K562 (cell line): Measurements from ENCODE around the gene GATA5. TPM values are rescaled to one million over a fixed set of nuclear protein-coding genes. Genes with fewer than 3 reads are reported as not detected.

ENCODE experiments used
- ATAC-seq: fragments of 200-7000 bp; cut with Tn5 transposase; 3 replicates; pipeline ENCODE4 v1.9.1; 2020; ENCODE audit warnings: moderate library complexity
- BruUV-seq: library from RNA; stranded (reverse); fragments of 400-500 nt; replicated peaks from 2 replicates; lab custom pipeline; 2021; lab: Mats Ljungman, UMichigan
- CTCF ChIA-PET: fragments of 300-600 bp; formaldehyde crosslinking; extraction: SDS; loops from one replicate; lab custom pipeline; 2021; ENCODE audit warnings: low intra/inter-chr PET ratio; lab: Yijun Ruan, JAX
- POLR2A ChIA-PET: fragments of 300-600, 350-650 bp; sonication (Branson Sonifier 250); formaldehyde crosslinking; extraction: SDS; loops from one replicate; lab custom pipeline; 2021; ENCODE audit warnings: antibody characterized with exemption, inconsistent platforms; lab: Yijun Ruan, JAX
- DNase-seq, 4 experiments: peaks; one replicate each; pipeline versions ENCODE4 v3.0.0 to v3.0.0-alpha.2; 2011 to 2018; ENCODE audit warnings: low spot score in 3 of 4, mixed read lengths in 3 of 4; ENCODE audit errors: extremely low read depth in 1 of 4
- FAIRE-seq: peaks from 2 replicates; lab custom pipeline; 2011; peaks lifted over from hg19 to GRCh38; lab: Jason Lieb, UNC
- H2AFZ ChIP-seq: 2 replicates; pipeline ENCODE4 v1.6.0; 2011; ENCODE audit warnings: low read depth, low read length, control low read depth, inconsistent platforms
- H3K27ac ChIP-seq: fragments of 200-600 bp; 3 replicates; pipeline ENCODE4 v1.8.0; 2011; ENCODE audit warnings: low read depth, mild to moderate bottlenecking, control low read depth, inconsistent platforms, low read length, moderate library complexity, mixed read lengths; ENCODE audit errors: extremely low read depth
- H3K27me3 ChIP-seq, 2 experiments: fragments of 300-600 bp in 1 of 2; 2 replicates in 1 of 2; 3 replicates in 1 of 2; pipeline versions ENCODE4 v1.6.0 to v1.8.0; 2011; ENCODE audit warnings: inconsistent platforms in 2 of 2, low read length in 2 of 2, mild to moderate bottlenecking in 1 of 2, mixed read lengths in 1 of 2, moderate library complexity in 1 of 2; ENCODE audit not compliant: control insufficient read depth in 2 of 2, insufficient read depth in 2 of 2
- H3K36me3 ChIP-seq: fragments of 300-600 bp; 3 replicates; pipeline ENCODE4 v1.8.0; 2011; ENCODE audit warnings: mild to moderate bottlenecking, low read length, inconsistent platforms; ENCODE audit not compliant: control insufficient read depth, insufficient read depth
- H3K4me1 ChIP-seq, 2 experiments: fragments of 200-600 bp in 1 of 2; replicated peaks in 1 of 2; 2 replicates in 1 of 2; 3 replicates in 1 of 2; pipeline versions ENCODE4 v1.5.1 to v1.8.0; 2011; ENCODE audit warnings: inconsistent platforms in 2 of 2, low read length in 2 of 2, mild to moderate bottlenecking in 1 of 2, mixed read lengths in 1 of 2, moderate library complexity in 1 of 2; ENCODE audit not compliant: control insufficient read depth in 2 of 2, insufficient read depth in 2 of 2
- H3K4me2 ChIP-seq: 2 replicates; pipeline ENCODE4 v1.6.1; 2011; ENCODE audit warnings: low read length, control low read depth, inconsistent platforms, mixed read lengths; ENCODE audit not compliant: insufficient read depth
- H3K4me3 ChIP-seq: fragments of 200-600 bp; sonication (generic), shearing (Covaris generic); 2 replicates; pipeline ENCODE4 v1.5.1; 2016; ENCODE audit warnings: control low read depth, inconsistent platforms
- H3K79me2 ChIP-seq: fragments of 200-600 bp; 3 replicates; pipeline ENCODE4 v1.8.0; 2011; ENCODE audit warnings: low read length, inconsistent platforms; ENCODE audit not compliant: control insufficient read depth, insufficient read depth
- H3K9ac ChIP-seq, 2 experiments: 2 replicates each; pipeline versions ENCODE4 v1.6.0 to v1.6.1; 2011; ENCODE audit warnings: low read depth in 2 of 2, low read length in 2 of 2, control low read depth in 1 of 2, inconsistent platforms in 1 of 2, mild to moderate bottlenecking in 1 of 2, mixed read lengths in 1 of 2; ENCODE audit not compliant: insufficient read depth in 1 of 2
- H3K9me1 ChIP-seq: one replicate; pipeline ENCODE4 v1.6.0; 2011; ENCODE audit warnings: inconsistent platforms, mild to moderate bottlenecking, low read length, moderate library complexity; ENCODE audit not compliant: control insufficient read depth, insufficient read depth
- H3K9me3 ChIP-seq: replicated peaks from 2 replicates; pipeline ENCODE4 v1.5.1; 2011; ENCODE audit warnings: low read depth, low read length, inconsistent platforms; ENCODE audit not compliant: control insufficient read depth, insufficient read depth
- H4K20me1 ChIP-seq: replicated peaks from 2 replicates; pipeline ENCODE4 v1.6.1; 2011; ENCODE audit warnings: low read length, inconsistent platforms, mixed read lengths; ENCODE audit not compliant: control insufficient read depth, insufficient read depth
- ELF1 ChIP-seq: fragments of 200-800 bp; sonication (Bioruptor generic); IDR thresholded peaks from 2 replicates; pipeline ENCODE4 v1.6.1; 2016; ENCODE audit warnings: missing genetic modification characterization, missing compliant biosample characterization
- ELF4 ChIP-seq: fragments of 450-650 bp; formaldehyde crosslinking; IDR thresholded peaks from 2 replicates; pipeline ENCODE4 v1.4.0; 2022; ENCODE audit warnings: missing genetic modification characterization
- GABPB1 ChIP-seq: sonication (generic); formaldehyde crosslinking; IDR thresholded peaks from 2 replicates; pipeline ENCODE4 v1.8.0; 2022; ENCODE audit warnings: mild to moderate bottlenecking, missing genetic modification reagents
- KAT7 ChIP-seq: sonication (generic); formaldehyde crosslinking; IDR thresholded peaks from 2 replicates; pipeline ENCODE4 v1.8.0; 2022; ENCODE audit warnings: missing genetic modification reagents, mild to moderate bottlenecking, borderline replicate concordance
- NEUROD1 ChIP-seq: fragments of 150-350 bp; IDR thresholded peaks from 2 replicates; pipeline ENCODE4 v1.6.1; 2014; ENCODE audit warnings: borderline replicate concordance, low read length, low read depth; ENCODE audit not compliant: partially characterized antibody
- PRMT5 ChIP-seq: sonication (generic); formaldehyde crosslinking; IDR thresholded peaks from 2 replicates; pipeline ENCODE4 v1.5.0; 2020; ENCODE audit warnings: missing genetic modification reagents
- TSC22D4 ChIP-seq: fragments of 450-650 bp; IDR thresholded peaks from 2 replicates; pipeline ENCODE4 v1.6.1; 2016; ENCODE audit warnings: missing genetic modification characterization, missing biosample characterization, control low read depth
- ZNF431 ChIP-seq: sonication (generic); formaldehyde crosslinking; IDR thresholded peaks from 2 replicates; pipeline ENCODE4 v1.8.0; 2022; ENCODE audit warnings: mild to moderate bottlenecking, missing genetic modification reagents
- ZNF79 ChIP-seq: fragments of 250-450 bp; sonication (Bioruptor Pico); IDR thresholded peaks from 2 replicates; pipeline ENCODE4 v1.4.0; 2020; ENCODE audit warnings: low read depth, mild to moderate bottlenecking, moderate library complexity
- WGBS: fragments of 100-300 bp; shearing (Covaris generic); methylation state at CpG from one replicate; pipeline ENCODE4 v1.1.6; 2016; ENCODE audit warnings: low coverage, mixed read lengths; ENCODE audit not compliant: insufficient coverage; ENCODE audit errors: missing lambda C conversion rate; 5-methylcytosine and 5-hydroxymethylcytosine counted together
- in situ Hi-C: fragments of 300-500 bp; cut with MboI; formaldehyde crosslinking; loops from 4 replicates; pipeline ENCODE4 v1.15.0; 2018; ENCODE audit warnings: inconsistent platforms, mixed read lengths
- intact Hi-C: fragments of 100-400 bp; cut with micrococcal nuclease; formaldehyde crosslinking; loops from 2 replicates; pipeline ENCODE4 v1.14.2; 2022
- polyA plus RNA-seq, 8 experiments: library from polyadenylated mRNA; depleted of rRNA in 4 of 8; stranded (reverse) in 5 of 8; unstranded in 3 of 8; fragments of >200 nt; fragmentation: Nextera tagmentation in 2 of 8; fragmentation: Illumina TruSeq in 1 of 8; extraction: Ambion mirVana in 2 of 8; extraction: Trizol in 1 of 8; gene quantifications; 2 replicates each; pipeline versions ENCODE4 v1.2.1 to v1.2.3, GENCODE V29; 2011 to 2014; ENCODE audit warnings: inconsistent platforms in 1 of 8, missing spikeins in 1 of 8
- total RNA-seq, 7 experiments: library from RNA; depleted of rRNA in 6 of 7; stranded (reverse); fragments of >200 nt in 6 of 7; fragmentation: Illumina TruSeq in 2 of 7; extraction: Trizol in 2 of 7; gene quantifications; 2 replicates each; pipeline versions ENCODE4 v1.2.1 to v1.2.3, GENCODE V29; 2011 to 2021; ENCODE audit warnings: low replicate concordance in 1 of 7
- TF ChIP-seq, protein P1 (sequence below): sonication (generic); formaldehyde crosslinking; IDR thresholded peaks from 2 replicates; pipeline ENCODE4 v1.8.0; 2022; ENCODE audit warnings: missing genetic modification reagents, mild to moderate bottlenecking, moderate library complexity, borderline replicate concordance
- TF ChIP-seq, protein P2 (sequence below), 3 experiments: fragments of 200-800 bp in 1 of 3; sonication (Bioruptor generic) in 1 of 3; sonication (generic) in 1 of 3; formaldehyde crosslinking in 1 of 3; IDR thresholded peaks; 2 replicates each; pipeline versions ENCODE4 v1.6.1 to v1.8.0; 2016 to 2022; ENCODE audit warnings: mild to moderate bottlenecking in 2 of 3, missing compliant biosample characterization in 2 of 3, missing genetic modification characterization in 2 of 3, missing genetic modification reagents in 1 of 3
- TF ChIP-seq, protein P3 (sequence below): fragments of 450-650 bp; IDR thresholded peaks from 2 replicates; pipeline ENCODE4 v1.6.1; 2017; ENCODE audit warnings: antibody characterized with exemption
- TF ChIP-seq, protein P4 (sequence below), 3 experiments: IDR thresholded peaks in 2 of 3; conservative IDR thresholded peaks in 1 of 3; 2 replicates each; pipeline ENCODE4 v1.5.1; 2011 to 2012; ENCODE audit warnings: low read length in 3 of 3, mild to moderate bottlenecking in 3 of 3, control low read depth in 2 of 3, improper control_type of control experiment in 1 of 3, inconsistent platforms in 1 of 3, low read depth in 1 of 3, mixed read lengths in 1 of 3, moderate library complexity in 1 of 3; ENCODE audit not compliant: insufficient read depth in 2 of 3

GATA5 gene
- total and polyA plus RNA-seq, 9 of the 15 experiments (the other 6 are each of a cell fraction or from before 2014, with no cell fraction given): 0.09 to 0.57 (median 0.20) TPM; not detected in 3

DNA sequence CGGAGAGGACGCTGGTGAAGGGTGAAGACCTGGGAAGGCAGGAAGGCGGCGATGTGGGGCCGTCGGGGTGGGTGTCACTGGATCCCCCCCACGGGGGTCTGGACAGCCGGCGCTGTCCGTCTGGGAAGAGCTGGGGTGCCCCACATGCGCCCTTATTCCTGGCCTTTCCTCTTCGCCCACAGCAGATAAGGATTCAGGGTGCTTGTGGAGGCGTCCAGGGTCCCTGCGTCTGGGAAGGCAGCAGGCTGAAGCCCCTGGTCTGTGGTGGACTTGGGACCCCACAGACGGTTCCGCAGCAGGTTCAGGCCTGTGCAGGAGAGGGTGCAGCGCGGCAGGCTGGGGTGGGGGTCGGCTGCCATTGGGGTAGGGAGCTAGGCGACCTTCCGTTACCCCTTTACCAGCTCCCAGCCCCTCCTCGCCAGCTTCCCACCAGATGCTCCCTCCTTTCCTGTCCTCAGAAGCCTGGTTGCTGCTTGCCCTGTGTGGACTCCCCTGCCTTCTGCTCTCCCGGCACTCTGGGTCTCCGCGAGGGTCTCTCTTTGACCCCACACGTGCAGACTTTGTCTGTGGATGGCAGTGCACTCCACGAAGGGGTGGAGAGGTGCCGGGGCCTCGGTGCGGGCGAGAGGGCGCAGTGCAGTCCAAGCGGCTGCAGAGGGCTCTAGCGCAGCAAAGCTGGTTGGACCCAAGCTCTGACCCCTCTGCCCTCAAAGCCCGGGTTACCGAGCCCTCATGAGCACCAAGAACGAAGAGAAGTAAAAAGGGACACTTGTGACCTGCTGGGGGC lies 2.1 kb upstream of the GATA5 start:
- 19% methylated on average over 31 of the region's 37 CpGs for WGBS
- H3K4me2 ChIP-seq: 0 out of 2 replicates have a peak overlapping the region, but pooled peaks have one; percentile 22
- no peaks in the 10 kb centered on the region for H3K79me2 ChIP-seq
- no peaks in the 10 kb centered on the region for H3K9me3 ChIP-seq
- H4K20me1 ChIP-seq: no peaks in the 10 kb centered on the region
- in situ Hi-C loops: no loop called here
- H3K27ac ChIP-seq: no peak overlapping the region
- peak; percentile 42 for FAIRE-seq
- ChIA-PET CTCF (no interaction called here), POLR2A (interaction anchor here (0.6 to 1.7 kb wide), 5 partner anchors 9 to 321 kb away, joined by 3 to 5 read pairs (median 4); no protein-coding TSS in a partner anchor)
- H3K9me1 ChIP-seq: peaks cover 2% of the 10 kb centered on the region
- H3K4me1 ChIP-seq: peaks cover 15 to 87% of the 10 kb centered on the region in 2 experiments; a peak in 4 of 5 replicates
- intact Hi-C loops: no loop called here
- TSS peak; percentile 47 for BruUV-seq
- no peak overlapping the region for H2AFZ ChIP-seq
- ATAC-seq: peak; percentile 69
- H3K36me3 ChIP-seq: no peaks in the 10 kb centered on the region
- peaks cover 3 to 36% of the 10 kb centered on the region in 2 experiments; a peak in 2 of 5 replicates for H3K27me3 ChIP-seq
- DNase-seq: peak in 1 of 4 experiments; percentile 52
- no peak overlapping the region for H3K4me3 ChIP-seq
- peak overlapping the region in 1 of 2 experiments; percentile 82; a peak in 2 of 4 replicates for H3K9ac ChIP-seq
- TF ChIP-seq, protein P1, sequence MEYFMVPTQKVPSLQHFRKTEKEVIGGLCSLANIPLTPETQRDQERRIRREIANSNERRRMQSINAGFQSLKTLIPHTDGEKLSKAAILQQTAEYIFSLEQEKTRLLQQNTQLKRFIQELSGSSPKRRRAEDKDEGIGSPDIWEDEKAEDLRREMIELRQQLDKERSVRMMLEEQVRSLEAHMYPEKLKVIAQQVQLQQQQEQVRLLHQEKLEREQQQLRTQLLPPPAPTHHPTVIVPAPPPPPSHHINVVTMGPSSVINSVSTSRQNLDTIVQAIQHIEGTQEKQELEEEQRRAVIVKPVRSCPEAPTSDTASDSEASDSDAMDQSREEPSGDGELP (CRISPR knock-in tag): peak; percentile 34; the same call in 1 of the 2 replicates
- no peak for TF ChIP-seq PRMT5 (CRISPR knock-in tag)
- TF ChIP-seq GABPB1 (CRISPR knock-in tag): 0 out of 2 replicates have a peak, but pooled peaks have one; percentile 35
- TF ChIP-seq TSC22D4 (tag): no peak
- no peak for TF ChIP-seq ELF4 (CRISPR knock-in tag)
- TF ChIP-seq ZNF79 (CRISPR knock-in tag): no peak
- TF ChIP-seq NEUROD1: no peak
- TF ChIP-seq, protein P2, sequence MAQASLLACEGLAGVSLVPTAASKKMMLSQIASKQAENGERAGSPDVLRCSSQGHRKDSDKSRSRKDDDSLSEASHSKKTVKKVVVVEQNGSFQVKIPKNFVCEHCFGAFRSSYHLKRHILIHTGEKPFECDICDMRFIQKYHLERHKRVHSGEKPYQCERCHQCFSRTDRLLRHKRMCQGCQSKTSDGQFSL (CRISPR knock-in tag; IDR thresholded peaks at IDR 0.05): peak; percentile 59; the same call in 1 of the 2 replicates
- TF ChIP-seq, protein P2 (tag; IDR thresholded peaks at IDR 0.05): no peak
- TF ChIP-seq ELF1 (tag): no peak
- 0 out of 2 replicates have a peak, but pooled peaks have one; percentile 26 for TF ChIP-seq ZNF431 (CRISPR knock-in tag)
- TF ChIP-seq, protein P3, sequence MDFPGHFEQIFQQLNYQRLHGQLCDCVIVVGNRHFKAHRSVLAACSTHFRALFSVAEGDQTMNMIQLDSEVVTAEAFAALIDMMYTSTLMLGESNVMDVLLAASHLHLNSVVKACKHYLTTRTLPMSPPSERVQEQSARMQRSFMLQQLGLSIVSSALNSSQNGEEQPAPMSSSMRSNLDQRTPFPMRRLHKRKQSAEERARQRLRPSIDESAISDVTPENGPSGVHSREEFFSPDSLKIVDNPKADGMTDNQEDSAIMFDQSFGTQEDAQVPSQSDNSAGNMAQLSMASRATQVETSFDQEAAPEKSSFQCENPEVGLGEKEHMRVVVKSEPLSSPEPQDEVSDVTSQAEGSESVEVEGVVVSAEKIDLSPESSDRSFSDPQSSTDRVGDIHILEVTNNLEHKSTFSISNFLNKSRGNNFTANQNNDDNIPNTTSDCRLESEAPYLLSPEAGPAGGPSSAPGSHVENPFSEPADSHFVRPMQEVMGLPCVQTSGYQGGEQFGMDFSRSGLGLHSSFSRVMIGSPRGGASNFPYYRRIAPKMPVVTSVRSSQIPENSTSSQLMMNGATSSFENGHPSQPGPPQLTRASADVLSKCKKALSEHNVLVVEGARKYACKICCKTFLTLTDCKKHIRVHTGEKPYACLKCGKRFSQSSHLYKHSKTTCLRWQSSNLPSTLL: no peak
- TF ChIP-seq, protein P4, sequence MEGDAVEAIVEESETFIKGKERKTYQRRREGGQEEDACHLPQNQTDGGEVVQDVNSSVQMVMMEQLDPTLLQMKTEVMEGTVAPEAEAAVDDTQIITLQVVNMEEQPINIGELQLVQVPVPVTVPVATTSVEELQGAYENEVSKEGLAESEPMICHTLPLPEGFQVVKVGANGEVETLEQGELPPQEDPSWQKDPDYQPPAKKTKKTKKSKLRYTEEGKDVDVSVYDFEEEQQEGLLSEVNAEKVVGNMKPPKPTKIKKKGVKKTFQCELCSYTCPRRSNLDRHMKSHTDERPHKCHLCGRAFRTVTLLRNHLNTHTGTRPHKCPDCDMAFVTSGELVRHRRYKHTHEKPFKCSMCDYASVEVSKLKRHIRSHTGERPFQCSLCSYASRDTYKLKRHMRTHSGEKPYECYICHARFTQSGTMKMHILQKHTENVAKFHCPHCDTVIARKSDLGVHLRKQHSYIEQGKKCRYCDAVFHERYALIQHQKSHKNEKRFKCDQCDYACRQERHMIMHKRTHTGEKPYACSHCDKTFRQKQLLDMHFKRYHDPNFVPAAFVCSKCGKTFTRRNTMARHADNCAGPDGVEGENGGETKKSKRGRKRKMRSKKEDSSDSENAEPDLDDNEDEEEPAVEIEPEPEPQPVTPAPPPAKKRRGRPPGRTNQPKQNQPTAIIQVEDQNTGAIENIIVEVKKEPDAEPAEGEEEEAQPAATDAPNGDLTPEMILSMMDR (IDR thresholded peaks at IDR 0.05 in 2 of 3, conservative IDR thresholded peaks at IDR 0.05 in 1 of 3; ENCODE audit: insufficient read depth in 2 of 3, low read depth in 1 of 3, low read length in 3 of 3): peak; percentile 40 to 58 (median 55); a peak in 5 of 6 replicates
- TF ChIP-seq KAT7: peak; percentile 94
